H9 (cell line): ENCODE data around the gene PAEP. TPM values are rescaled to one million over a fixed set of nuclear protein-coding genes. Genes with fewer than 3 reads are reported as not detected.

Source experiments
- DNase-seq: peaks from one replicate; pipeline ENCODE4 v3.0.0-alpha.2; 2017
- H2AFZ ChIP-seq: one replicate; pipeline ENCODE4 v1.6.1; 2013; ENCODE audit warnings: mild to moderate bottlenecking, low read length, control low read depth, moderate library complexity
- H2AK5ac ChIP-seq: 2 replicates; pipeline ENCODE4 v1.6.1; 2013; ENCODE audit warnings: low read length, control low read depth, mixed read lengths; ENCODE audit not compliant: insufficient read length
- H2BK120ac ChIP-seq: one replicate; pipeline ENCODE4 v1.6.1; 2013; ENCODE audit warnings: low read depth, mild to moderate bottlenecking, low read length, control low read depth, inconsistent platforms; ENCODE audit not compliant: poor library complexity, severe bottlenecking
- H2BK12ac ChIP-seq: 2 replicates; pipeline ENCODE4 v1.6.1; 2013; ENCODE audit warnings: low read length, control low read depth, mixed read lengths, low read depth; ENCODE audit not compliant: insufficient read length
- H2BK15ac ChIP-seq: 2 replicates; pipeline ENCODE4 v1.6.1; 2013; ENCODE audit warnings: low read depth, low read length, control low read depth
- H2BK20ac ChIP-seq: one replicate; pipeline ENCODE4 v1.6.1; 2013; ENCODE audit warnings: low read depth, mild to moderate bottlenecking, low read length, control low read depth, inconsistent platforms; ENCODE audit not compliant: poor library complexity, severe bottlenecking
- H2BK5ac ChIP-seq: 2 replicates; pipeline ENCODE4 v1.6.1; 2013; ENCODE audit warnings: low read length, control low read depth, mixed read lengths; ENCODE audit not compliant: insufficient read length
- H3K14ac ChIP-seq: 2 replicates; pipeline ENCODE4 v1.6.1; 2013; ENCODE audit warnings: low read length, control low read depth; ENCODE audit not compliant: insufficient read depth
- H3K18ac ChIP-seq: 2 replicates; pipeline ENCODE4 v1.6.1; 2013; ENCODE audit warnings: low read depth, mild to moderate bottlenecking, mixed read lengths, low read length, control low read depth; ENCODE audit not compliant: insufficient read length
- H3K23ac ChIP-seq: 2 replicates; pipeline ENCODE4 v1.6.1; 2013; ENCODE audit warnings: low read length, control low read depth, mixed read lengths, low read depth; ENCODE audit not compliant: insufficient read length
- H3K23me2 ChIP-seq: 2 replicates; pipeline ENCODE4 v1.6.1; 2013; ENCODE audit warnings: low read depth, mild to moderate bottlenecking, mixed read lengths, low read length, control low read depth; ENCODE audit not compliant: insufficient read length, poor library complexity, severe bottlenecking
- H3K27ac ChIP-seq: 2 replicates; pipeline ENCODE4 v1.5.1; 2013; ENCODE audit warnings: low read length, control low read depth, mixed read lengths, low read depth; ENCODE audit not compliant: insufficient read length
- H3K27me3 ChIP-seq: 2 replicates; pipeline ENCODE4 v1.6.1; 2013; ENCODE audit warnings: low read length, control low read depth, inconsistent platforms; ENCODE audit not compliant: insufficient read depth
- H3K4ac ChIP-seq: 2 replicates; pipeline ENCODE4 v1.6.1; 2013; ENCODE audit warnings: low read depth, mild to moderate bottlenecking, control low read depth, inconsistent platforms, low read length, moderate library complexity
- H3K4me1 ChIP-seq: 2 replicates; pipeline ENCODE4 v1.6.1; 2013; ENCODE audit warnings: low read length, control low read depth, inconsistent platforms; ENCODE audit not compliant: insufficient read depth
- H3K4me2 ChIP-seq: 2 replicates; pipeline ENCODE4 v1.6.1; 2013; ENCODE audit warnings: low read length, control low read depth, mixed read lengths; ENCODE audit not compliant: insufficient read length, insufficient read depth
- H3K56ac ChIP-seq: 2 replicates; pipeline ENCODE4 v1.6.1; 2013; ENCODE audit warnings: low read depth, mild to moderate bottlenecking, mixed read lengths, low read length, control low read depth; ENCODE audit not compliant: insufficient read length
- H3K79me1 ChIP-seq: 2 replicates; pipeline ENCODE4 v1.6.1; 2013; ENCODE audit warnings: low read depth, mild to moderate bottlenecking, moderate library complexity, low read length, control low read depth, inconsistent platforms; ENCODE audit not compliant: insufficient read depth, poor library complexity, severe bottlenecking
- H3K79me2 ChIP-seq: 2 replicates; pipeline ENCODE4 v1.6.1; 2013; ENCODE audit warnings: low read length, control low read depth, inconsistent platforms; ENCODE audit not compliant: insufficient read depth
- H3K9ac ChIP-seq: 2 replicates; pipeline ENCODE4 v1.6.1; 2013; ENCODE audit warnings: low read length, control low read depth, mixed read lengths; ENCODE audit not compliant: insufficient read length; ENCODE audit errors: extremely low read depth
- H3K9me3 ChIP-seq: one replicate; pipeline ENCODE4 v1.6.1; 2013; ENCODE audit warnings: low read depth, low read length, inconsistent platforms; ENCODE audit not compliant: control insufficient read depth
- H3T11ph ChIP-seq: one replicate; pipeline ENCODE4 v1.6.1; 2013; ENCODE audit warnings: mild to moderate bottlenecking, low read length, control low read depth, inconsistent platforms
- H4K20me1 ChIP-seq: one replicate; pipeline ENCODE4 v1.6.1; 2013; ENCODE audit not compliant: control insufficient read depth, insufficient read length, insufficient read depth
- H4K5ac ChIP-seq: 2 replicates; pipeline ENCODE4 v1.6.1; 2013; ENCODE audit warnings: low read depth, mild to moderate bottlenecking, mixed read lengths, low read length, control low read depth; ENCODE audit not compliant: insufficient read length
- H4K8ac ChIP-seq: replicated peaks from 2 replicates; pipeline ENCODE4 v1.6.1; 2013; ENCODE audit warnings: low read length, control low read depth, mixed read lengths, low read depth; ENCODE audit not compliant: insufficient read length
- H4K91ac ChIP-seq: 2 replicates; pipeline ENCODE4 v1.6.1; 2013; ENCODE audit warnings: low read depth, mild to moderate bottlenecking, moderate library complexity, mixed read lengths, low read length, control low read depth; ENCODE audit not compliant: insufficient read length
- H3K27ac Mint-ChIP-seq, 3 experiments: 2 replicates in 2 of 3; 3 replicates in 1 of 3; pipeline ENCODE4 v1.8.0; 2020 to 2021; ENCODE audit warnings: mixed read lengths in 3 of 3, mild to moderate bottlenecking in 1 of 3, moderate library complexity in 1 of 3
- H3K27me3 Mint-ChIP-seq: 2 replicates; pipeline ENCODE4 v1.8.0; 2021; ENCODE audit warnings: low read depth, mild to moderate bottlenecking, moderate library complexity, mixed read lengths
- H3K36me3 Mint-ChIP-seq, 3 experiments: 2 replicates in 2 of 3; 3 replicates in 1 of 3; pipeline ENCODE4 v1.8.0; 2020 to 2021; ENCODE audit warnings: low read depth in 3 of 3, mixed read lengths in 3 of 3; ENCODE audit not compliant: insufficient read depth in 1 of 3
- H3K4me1 Mint-ChIP-seq, 2 experiments: 2 replicates each; pipeline ENCODE4 v1.8.0; 2020; ENCODE audit warnings: mixed read lengths in 2 of 2
- H3K4me3 Mint-ChIP-seq, 2 experiments: 2 replicates in 1 of 2; 3 replicates in 1 of 2; pipeline ENCODE4 v1.8.0; 2020 to 2021; ENCODE audit warnings: mild to moderate bottlenecking in 2 of 2, mixed read lengths in 2 of 2, moderate library complexity in 1 of 2
- H3K9me3 Mint-ChIP-seq, 2 experiments: 2 replicates in 1 of 2; 3 replicates in 1 of 2; pipeline ENCODE4 v1.8.0; 2020; ENCODE audit warnings: mild to moderate bottlenecking in 2 of 2, mixed read lengths in 2 of 2, moderate library complexity in 1 of 2
- WGBS: extraction: QIAGEN DNeasy Blood & Tissue Kit; methylation state at CpG from one replicate; pipeline ENCODE4 v1.1.7; 2013; ENCODE audit warnings: missing lambda C conversion rate, low lambda C conversion rate, mixed read lengths; ENCODE audit not compliant: insufficient read length; ENCODE audit errors: extremely low coverage; 5-methylcytosine and 5-hydroxymethylcytosine counted together
- total RNA-seq: library from RNA; stranded (reverse); gene quantifications from 2 replicates; pipeline ENCODE4 v1.2.1, GENCODE V29; 2021
- TF ChIP-seq, protein P1 (sequence below): fragments of 200-600 bp; sonication (generic); conservative IDR thresholded peaks from 3 replicates; pipeline ENCODE4 v1.8.0; 2021; ENCODE audit warnings: antibody characterized with exemption, mild to moderate bottlenecking

The PAEP gene
- total RNA-seq, 1 experiment from 2014 or later = not detected

DNA sequence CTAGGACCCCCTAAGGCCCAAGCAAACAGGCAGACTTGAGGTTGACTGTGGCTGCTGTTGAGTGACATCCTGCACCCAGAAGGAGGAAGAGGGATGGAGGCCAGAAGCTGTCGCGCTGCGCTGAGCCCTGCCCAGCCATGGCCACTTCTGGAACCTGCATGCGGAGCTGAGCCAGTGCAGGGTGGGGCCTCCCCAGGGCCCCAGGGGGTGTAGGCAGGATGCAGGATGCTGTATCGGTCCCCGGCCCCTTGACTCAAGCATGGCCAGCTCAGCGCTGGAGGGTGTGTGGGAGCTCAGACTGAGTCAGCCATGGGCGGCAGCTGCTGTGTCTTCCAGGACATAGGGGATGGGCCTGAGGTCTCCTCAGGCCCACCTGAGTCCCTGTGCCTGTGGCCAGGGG, 50.9 kb downstream of the PAEP start:
- no peak for DNase-seq
- H3T11ph ChIP-seq = no peak overlapping the region
- H4K5ac ChIP-seq = no peak overlapping the region
- H4K91ac ChIP-seq = no peak overlapping the region
- H3K79me2 ChIP-seq = no peaks in the 10 kb centered on the region
- no peaks in the 10 kb centered on the region for H3K23me2 ChIP-seq
- no peak overlapping the region for H3K4ac ChIP-seq
- H2BK5ac ChIP-seq = no peak overlapping the region
- no peak overlapping the region for H2BK120ac ChIP-seq
- no peaks in the 10 kb centered on the region for H4K20me1 ChIP-seq
- peaks cover 3% of the 10 kb centered on the region for H3K27me3 Mint-ChIP-seq
- no peaks in the 10 kb centered on the region for H3K79me1 ChIP-seq
- no peaks in the 10 kb centered on the region for H3K9me3 ChIP-seq
- H3K36me3 Mint-ChIP-seq = peaks cover 5 to 14% (median 7%) of the 10 kb centered on the region in 3 experiments; a peak in 5 of 7 replicates
- no peak overlapping the region for H3K4me3 Mint-ChIP-seq
- no peak overlapping the region for H3K27ac ChIP-seq
- no peak overlapping the region for H3K56ac ChIP-seq
- no peak overlapping the region for H2BK15ac ChIP-seq
- H3K14ac ChIP-seq = no peak overlapping the region; the same call in 1 of the 2 replicates
- H3K27me3 ChIP-seq = no peaks in the 10 kb centered on the region
- no peak overlapping the region for H2AFZ ChIP-seq
- H3K9me3 Mint-ChIP-seq = peaks cover 19 to 20% of the 10 kb centered on the region in 2 experiments
- no peak overlapping the region for H3K4me2 ChIP-seq
- no peaks in the 10 kb centered on the region for H3K4me1 ChIP-seq
- H4K8ac ChIP-seq = no peak overlapping the region
- H2BK20ac ChIP-seq = no peak overlapping the region
- WGBS = no CpG with 5 or more reads among the region's 8 CpGs
- H3K9ac ChIP-seq = no peak overlapping the region
- no peak overlapping the region; a peak in 1 of 7 replicates for H3K27ac Mint-ChIP-seq
- H3K23ac ChIP-seq = no peak overlapping the region
- no peak overlapping the region for H2BK12ac ChIP-seq
- H3K4me1 Mint-ChIP-seq = 0 out of 4 replicates have a peak, but pooled peaks cover 0 to 3% of the 10 kb centered on the region in 2 experiments
- no peak overlapping the region for H2AK5ac ChIP-seq
- H3K18ac ChIP-seq = no peak overlapping the region
- TF ChIP-seq, protein P1, sequence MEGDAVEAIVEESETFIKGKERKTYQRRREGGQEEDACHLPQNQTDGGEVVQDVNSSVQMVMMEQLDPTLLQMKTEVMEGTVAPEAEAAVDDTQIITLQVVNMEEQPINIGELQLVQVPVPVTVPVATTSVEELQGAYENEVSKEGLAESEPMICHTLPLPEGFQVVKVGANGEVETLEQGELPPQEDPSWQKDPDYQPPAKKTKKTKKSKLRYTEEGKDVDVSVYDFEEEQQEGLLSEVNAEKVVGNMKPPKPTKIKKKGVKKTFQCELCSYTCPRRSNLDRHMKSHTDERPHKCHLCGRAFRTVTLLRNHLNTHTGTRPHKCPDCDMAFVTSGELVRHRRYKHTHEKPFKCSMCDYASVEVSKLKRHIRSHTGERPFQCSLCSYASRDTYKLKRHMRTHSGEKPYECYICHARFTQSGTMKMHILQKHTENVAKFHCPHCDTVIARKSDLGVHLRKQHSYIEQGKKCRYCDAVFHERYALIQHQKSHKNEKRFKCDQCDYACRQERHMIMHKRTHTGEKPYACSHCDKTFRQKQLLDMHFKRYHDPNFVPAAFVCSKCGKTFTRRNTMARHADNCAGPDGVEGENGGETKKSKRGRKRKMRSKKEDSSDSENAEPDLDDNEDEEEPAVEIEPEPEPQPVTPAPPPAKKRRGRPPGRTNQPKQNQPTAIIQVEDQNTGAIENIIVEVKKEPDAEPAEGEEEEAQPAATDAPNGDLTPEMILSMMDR = no peak
